Mesothelial cell of epicardium (in vitro differentiated cells): ENCODE data around the gene GSS. TPM values are rescaled to one million over a fixed set of nuclear protein-coding genes. Genes with fewer than 3 reads are reported as not detected.

ENCODE experiments used
- DNase-seq, 2 experiments: peaks; one replicate each; pipeline ENCODE4 v3.0.0; 2021; ENCODE audit warnings: low spot score in 2 of 2; ENCODE audit not compliant: unreplicated experiment in 2 of 2
- H3K27ac Mint-ChIP-seq: 2 replicates; pipeline ENCODE4 v1.8.0; 2021; ENCODE audit warnings: mixed read lengths
- H3K27me3 Mint-ChIP-seq: 2 replicates; pipeline ENCODE4 v1.8.0; 2021; ENCODE audit warnings: low read depth, mixed read lengths
- H3K36me3 Mint-ChIP-seq: 2 replicates; pipeline ENCODE4 v1.8.0; 2021; ENCODE audit warnings: mixed read lengths
- H3K4me1 Mint-ChIP-seq: 2 replicates; pipeline ENCODE4 v1.8.0; 2021; ENCODE audit warnings: mixed read lengths
- H3K4me3 Mint-ChIP-seq: 2 replicates; pipeline ENCODE4 v1.8.0; 2021; ENCODE audit warnings: mild to moderate bottlenecking, moderate library complexity, mixed read lengths
- H3K9me3 Mint-ChIP-seq: 2 replicates; pipeline ENCODE4 v1.8.0; 2021; ENCODE audit warnings: mixed read lengths
- CTCF ChIP-seq: fragments of 200-600 bp; sonication (generic); IDR thresholded peaks from one replicate; pipeline ENCODE4 v1.5.0; 2021; ENCODE audit warnings: antibody characterized with exemption; ENCODE audit not compliant: unreplicated experiment
- total RNA-seq: library from RNA; stranded (reverse); gene quantifications from 3 replicates; pipeline ENCODE4 v1.2.1, GENCODE V29; 2021

GSS gene
- total RNA-seq, 1 donor from 2014 or later = 54.8 TPM

GRCh38 chr20:34941226-34941625 lies 14.4 kb downstream of the GSS start:
- TF ChIP-seq CTCF = no peak
- DNase-seq = no peak
- Mint-ChIP-seq H3K27ac (no peak overlapping the region), H3K4me3 (no peak overlapping the region), H3K36me3 (peaks cover 43% of the 10 kb centered on the region), H3K9me3 (no peaks in the 10 kb centered on the region), H3K4me1 (no peaks in the 10 kb centered on the region), H3K27me3 (no peaks in the 10 kb centered on the region)

- Mint-ChIP-seq H3K36me3 (peaks cover 45% of the 10 kb centered on the region), H3K27me3 (no peaks in the 10 kb centered on the region), H3K9me3 (no peaks in the 10 kb centered on the region), H3K4me1 (no peaks in the 10 kb centered on the region), H3K27ac (no peak overlapping the region), H3K4me3 (no peak overlapping the region)
- no peak for DNase-seq
- TF ChIP-seq CTCF = no peak
Measured at GRCh38 chr20:34940081-34940481, 15.5 kb downstream of the GSS start.

- H3K36me3 Mint-ChIP-seq = peaks cover 46% of the 10 kb centered on the region
- no peak for DNase-seq
- H3K27ac Mint-ChIP-seq = no peak overlapping the region
Measured at GRCh38 chr20:34938466-34939163, 17.0 kb downstream of the GSS start.

GRCh38 chr20:34931771-34932170 lies 23.8 kb downstream of the GSS start:
- peaks cover 49% of the 10 kb centered on the region for H3K36me3 Mint-ChIP-seq
- peaks cover 14% of the 10 kb centered on the region for H3K4me1 Mint-ChIP-seq

More at GRCh38 chr20:34938466-34939163, 17.0 kb downstream of the GSS start:
- TF ChIP-seq CTCF = no peak
- no peak overlapping the region for H3K4me3 Mint-ChIP-seq
- H3K4me1 Mint-ChIP-seq = no peaks in the 10 kb centered on the region
- H3K27me3 Mint-ChIP-seq = no peaks in the 10 kb centered on the region
- no peaks in the 10 kb centered on the region for H3K9me3 Mint-ChIP-seq

GRCh38 chr20:34928411-34928810 lies 27.2 kb downstream of the GSS start:
- Mint-ChIP-seq H3K4me1 (peaks cover 21% of the 10 kb centered on the region), H3K27me3 (no peaks in the 10 kb centered on the region), H3K36me3 (peaks cover 40% of the 10 kb centered on the region), H3K4me3 (no peak overlapping the region), H3K9me3 (no peaks in the 10 kb centered on the region), H3K27ac (peak overlapping the region; percentile 73)
- no peak for DNase-seq
- TF ChIP-seq CTCF = no peak

More at GRCh38 chr20:34931771-34932170, 23.8 kb downstream of the GSS start:
- Mint-ChIP-seq H3K4me3 (no peak overlapping the region), H3K27me3 (no peaks in the 10 kb centered on the region), H3K9me3 (no peaks in the 10 kb centered on the region), H3K27ac (no peak overlapping the region)
- TF ChIP-seq CTCF = no peak
- no peak for DNase-seq
